Activated CD8-positive, alpha-beta T cell treated with anti-CD3 and anti-CD28 coated beads for 36 hours (primary cell): ENCODE results near the gene ERCC4. TPM values are rescaled to one million over a fixed set of nuclear protein-coding genes. Genes with fewer than 3 reads are reported as not detected.
A peak's percentile ranks its signal among the peaks of the same experiment; 100 is the strongest.

ENCODE experiments used
- ATAC-seq: fragments of 200-7000 bp; cut with Tn5 transposase; one replicate; pipeline ENCODE4 v1.10.0; 2021; ENCODE audit warnings: mild to moderate bottlenecking, moderate library complexity
- CTCF ChIA-PET: fragments of 350-600 bp; sonication (Branson Sonifier 250); formaldehyde crosslinking; loops from one replicate; lab custom pipeline; 2021; ENCODE audit warnings: antibody characterized with exemption; lab: Charles Lee
- POLR2A ChIA-PET: fragments of 350-600 bp; sonication (Branson Sonifier 250); formaldehyde crosslinking; loops from one replicate; lab custom pipeline; 2021; ENCODE audit warnings: antibody characterized with exemption; lab: Charles Lee
- DNase-seq: peaks from one replicate; pipeline ENCODE4 v3.0.0-alpha.2; 2020
- H3K27ac Mint-ChIP-seq: one replicate; pipeline ENCODE4 v1.8.0; 2021; ENCODE audit warnings: mild to moderate bottlenecking, mixed read lengths
- H3K27me3 Mint-ChIP-seq: one replicate; pipeline ENCODE4 v1.8.0; 2021; ENCODE audit warnings: mixed read lengths
- H3K36me3 Mint-ChIP-seq: one replicate; pipeline ENCODE4 v1.8.0; 2021; ENCODE audit warnings: low read depth, mixed read lengths
- H3K4me1 Mint-ChIP-seq: one replicate; pipeline ENCODE4 v1.8.0; 2021; ENCODE audit warnings: low read depth, mixed read lengths
- H3K4me3 Mint-ChIP-seq: one replicate; pipeline ENCODE4 v1.8.0; 2021; ENCODE audit warnings: mild to moderate bottlenecking, moderate library complexity, mixed read lengths
- H3K9me3 Mint-ChIP-seq: one replicate; pipeline ENCODE4 v1.8.0; 2021; ENCODE audit warnings: mixed read lengths
- CTCF ChIP-seq: fragments of 200-600 bp; IDR thresholded peaks from one replicate; pipeline ENCODE4 v1.8.0; 2022; ENCODE audit warnings: antibody characterized with exemption, mild to moderate bottlenecking
- intact Hi-C: fragments of 100-400 bp; cut with micrococcal nuclease; formaldehyde crosslinking; loops from one replicate; pipeline ENCODE4 v1.10.0; 2022
- total RNA-seq, 2 experiments: library from RNA; stranded (reverse); gene quantifications; one replicate each; pipeline ENCODE4 v1.2.3, GENCODE V29; 2021

Gene ERCC4
- total RNA-seq, 2 experiments from 2014 or later, result 6.2 to 13.3 TPM

- ChIA-PET CTCF (interaction anchor here (0.7 to 6.8 kb wide), 27 partner anchors 8 to 1318 kb away, joined by 3 to 74 read pairs (median 5); no protein-coding TSS in a partner anchor), POLR2A (no interaction called here)
- Mint-ChIP-seq H3K27ac (peak overlapping the region; percentile 84), H3K4me3 (peak overlapping the region; percentile 93), H3K27me3 (no peaks in the 10 kb centered on the region), H3K9me3 (no peaks in the 10 kb centered on the region), H3K4me1 (peaks cover 18% of the 10 kb centered on the region), H3K36me3 (peaks cover 4% of the 10 kb centered on the region)
- intact Hi-C loops, result loop anchor here (5.0 to 10.0 kb wide), 2 partner anchors 364 to 607 kb away; no protein-coding TSS in a partner anchor
- TF ChIP-seq CTCF, result no peak
- ATAC-seq, result no peak
- no peak for DNase-seq
These were observed 510 bp downstream of the ERCC4 start for GRCh38 chr16:13920510-13920818.

GRCh38 chr16:13921328-13921727 lies 1.4 kb downstream of the ERCC4 start:
- DNase-seq (no peak), ATAC-seq (no peak)
- CTCF ChIA-PET, result interaction anchor here (6.8 kb wide), 1 partner anchor 14 kb away, joined by 74 read pairs; no protein-coding TSS in a partner anchor
- peaks cover 11% of the 10 kb centered on the region for H3K36me3 Mint-ChIP-seq
- H3K27me3 Mint-ChIP-seq, result no peaks in the 10 kb centered on the region
- H3K9me3 Mint-ChIP-seq, result no peaks in the 10 kb centered on the region
- peaks cover 18% of the 10 kb centered on the region for H3K4me1 Mint-ChIP-seq
- peak overlapping the region; percentile 93 for H3K4me3 Mint-ChIP-seq
- H3K27ac Mint-ChIP-seq, result peak overlapping the region; percentile 84
- no peak for TF ChIP-seq CTCF
- POLR2A ChIA-PET, result no interaction called here
- intact Hi-C loops, result loop anchor here (5.0 to 10.0 kb wide), 2 partner anchors 363 to 606 kb away; no protein-coding TSS in a partner anchor

- no peak for ATAC-seq
- H3K4me1 Mint-ChIP-seq, result peaks cover 18% of the 10 kb centered on the region
- no peaks in the 10 kb centered on the region for H3K9me3 Mint-ChIP-seq
- H3K4me3 Mint-ChIP-seq, result no peak overlapping the region
- CTCF ChIA-PET, result interaction anchor here (0.7 to 6.8 kb wide), 32 partner anchors 9 to 676 kb away, joined by 3 to 74 read pairs (median 4); no protein-coding TSS in a partner anchor
- POLR2A ChIA-PET, result interaction anchor here (1.4 kb wide), 1 partner anchor 362 kb away, joined by 4 read pairs; no protein-coding TSS in a partner anchor
- H3K36me3 Mint-ChIP-seq, result peaks cover 16% of the 10 kb centered on the region
- intact Hi-C loops, result loop anchor here (5.0 to 10.0 kb wide), 2 partner anchors 361 to 604 kb away; no protein-coding TSS in a partner anchor
- TF ChIP-seq CTCF, result peak; percentile 65
- H3K27me3 Mint-ChIP-seq, result no peaks in the 10 kb centered on the region
- H3K27ac Mint-ChIP-seq, result peak overlapping the region; percentile 51
- no peak for DNase-seq
These were observed 3.8 kb downstream of the ERCC4 start for GRCh38 chr16:13923703-13924298.

GRCh38 chr16:13926464-13926863 lies 6.5 kb downstream of the ERCC4 start:
- TF ChIP-seq CTCF, result no peak
- H3K9me3 Mint-ChIP-seq, result no peaks in the 10 kb centered on the region
- ChIA-PET POLR2A (no interaction called here), CTCF (no interaction called here)
- no peaks in the 10 kb centered on the region for H3K27me3 Mint-ChIP-seq
- H3K4me3 Mint-ChIP-seq, result no peak overlapping the region
- intact Hi-C loops, result loop anchor here (10.0 kb wide), 1 partner anchor 358 kb away; no protein-coding TSS in a partner anchor
- H3K27ac Mint-ChIP-seq, result no peak overlapping the region
- no peak for DNase-seq
- no peak for ATAC-seq
- peaks cover 3% of the 10 kb centered on the region for H3K4me1 Mint-ChIP-seq
- peaks cover 16% of the 10 kb centered on the region for H3K36me3 Mint-ChIP-seq

- ATAC-seq (no peak), DNase-seq (no peak)
- Mint-ChIP-seq H3K4me3 (no peak overlapping the region), H3K9me3 (no peaks in the 10 kb centered on the region), H3K27me3 (no peaks in the 10 kb centered on the region), H3K4me1 (peaks cover 6% of the 10 kb centered on the region), H3K27ac (no peak overlapping the region), H3K36me3 (peaks cover 16% of the 10 kb centered on the region)
- CTCF ChIA-PET, result no interaction called here
- intact Hi-C loops, result loop anchor here (10.0 kb wide), 1 partner anchor 358 kb away; no protein-coding TSS in a partner anchor
- no peak for TF ChIP-seq CTCF
- POLR2A ChIA-PET, result no interaction called here
These were observed 6.9 kb downstream of the ERCC4 start for GRCh38 chr16:13926891-13927290.
